Breast epithelium (tissue), 4 donors: Measurements from ENCODE around the gene TPRX2. TPM values are rescaled to one million over a fixed set of nuclear protein-coding genes. Genes with fewer than 3 reads are reported as not detected.

Experiments
- DNase-seq, 2 donors: peaks; one replicate each; pipeline ENCODE4 v3.0.0-alpha.2; 2019; ENCODE audit warnings: low spot score in 2 of 2
- H3K27ac ChIP-seq, 2 donors: fragments of 200-600 bp; sonication (generic) in 1 of 2; one replicate each; pipeline ENCODE4 v1.5.1; 2016 to 2019; ENCODE audit warnings: mild to moderate bottlenecking in 1 of 2
- H3K27me3 ChIP-seq, 2 donors: fragments of 200-600 bp; sonication (generic) in 1 of 2; one replicate each; pipeline versions ENCODE4 v1.5.1 to v1.6.0; 2017 to 2019; ENCODE audit warnings: control low read depth in 1 of 2, mild to moderate bottlenecking in 1 of 2
- H3K36me3 ChIP-seq: fragments of 200-600 bp; one replicate; pipeline ENCODE4 v1.5.1; 2019
- H3K4me1 ChIP-seq, 2 donors: fragments of 200-600 bp; sonication (generic); one replicate each; pipeline ENCODE4 v1.5.1; 2016 to 2019; ENCODE audit warnings: control low read depth in 1 of 2
- H3K4me3 ChIP-seq, 3 donors: fragments of 200-600 bp; sonication (generic); 1 replicate in 2 of 3; 2 replicates in 1 of 3; pipeline ENCODE4 v1.5.1; 2016 to 2019; ENCODE audit warnings: mild to moderate bottlenecking in 3 of 3, moderate library complexity in 2 of 3
- H3K9me3 ChIP-seq, 2 donors: fragments of 200-600 bp; sonication (generic) in 1 of 2; one replicate each; pipeline ENCODE4 v1.5.1; 2016 to 2019; ENCODE audit warnings: control low read depth in 1 of 2
- POLR2A ChIP-seq: fragments of 450-650 bp; IDR thresholded peaks from one replicate; pipeline ENCODE4 v1.6.1; 2016; ENCODE audit warnings: antibody characterized with exemption, mild to moderate bottlenecking, moderate library complexity
- POLR2AphosphoS5 ChIP-seq, 3 donors: sonication (generic); formaldehyde crosslinking; IDR thresholded peaks; one replicate each; pipeline ENCODE4 v1.6.1; 2017; ENCODE audit warnings: antibody characterized with exemption in 3 of 3
- intact Hi-C: fragments of 100-400 bp; cut with DNase I; formaldehyde crosslinking; loops from one replicate; pipeline ENCODE4 v1.15.1; 2023; ENCODE audit warnings: low total_unique reads
- total RNA-seq, 3 donors: library from RNA; depleted of rRNA; stranded (reverse); fragments of >200 nt; gene quantifications; one replicate each; pipeline ENCODE4 v1.1.0, GENCODE V29; 2016
- TF ChIP-seq, protein P1 (sequence below), 3 donors: fragments of 450-650 bp; IDR thresholded peaks; one replicate each; pipeline ENCODE4 v1.5.1; 2016 to 2017; ENCODE audit warnings: antibody characterized with exemption in 3 of 3, mild to moderate bottlenecking in 3 of 3, moderate library complexity in 3 of 3

TPRX2 gene
- total RNA-seq, 3 donors from 2014 or later: not detected

DNA sequence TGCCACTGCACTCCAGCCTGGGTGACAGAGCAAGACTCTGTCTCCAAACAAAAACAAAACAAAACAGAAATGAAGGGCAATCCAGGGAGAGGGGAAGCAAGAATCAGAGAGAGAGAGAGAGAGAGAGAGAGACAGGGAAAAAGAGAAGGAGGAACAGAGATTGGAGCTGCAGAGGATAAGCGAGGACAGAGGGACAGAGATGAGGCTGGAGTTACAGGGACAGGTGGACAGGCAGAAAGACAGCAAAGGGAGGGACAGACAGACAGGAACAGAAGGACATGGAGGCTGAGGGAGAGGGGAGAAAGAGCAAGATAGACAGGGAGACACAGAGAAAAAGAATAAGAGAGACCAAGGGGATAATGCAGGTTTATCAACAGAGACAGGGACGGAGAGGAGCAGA, 38.6 kb upstream of the TPRX2 start:
- intact Hi-C loops: no loop called here
- H3K9me3 ChIP-seq: no peaks in the 10 kb centered on the region
- no peaks in the 10 kb centered on the region for H3K36me3 ChIP-seq
- H3K4me3 ChIP-seq: no peak overlapping the region
- no peak overlapping the region for H3K27ac ChIP-seq
- no peak for DNase-seq
- peaks cover 0 to 21% of the 10 kb centered on the region in 2 donors for H3K27me3 ChIP-seq
- TF ChIP-seq, protein P1, sequence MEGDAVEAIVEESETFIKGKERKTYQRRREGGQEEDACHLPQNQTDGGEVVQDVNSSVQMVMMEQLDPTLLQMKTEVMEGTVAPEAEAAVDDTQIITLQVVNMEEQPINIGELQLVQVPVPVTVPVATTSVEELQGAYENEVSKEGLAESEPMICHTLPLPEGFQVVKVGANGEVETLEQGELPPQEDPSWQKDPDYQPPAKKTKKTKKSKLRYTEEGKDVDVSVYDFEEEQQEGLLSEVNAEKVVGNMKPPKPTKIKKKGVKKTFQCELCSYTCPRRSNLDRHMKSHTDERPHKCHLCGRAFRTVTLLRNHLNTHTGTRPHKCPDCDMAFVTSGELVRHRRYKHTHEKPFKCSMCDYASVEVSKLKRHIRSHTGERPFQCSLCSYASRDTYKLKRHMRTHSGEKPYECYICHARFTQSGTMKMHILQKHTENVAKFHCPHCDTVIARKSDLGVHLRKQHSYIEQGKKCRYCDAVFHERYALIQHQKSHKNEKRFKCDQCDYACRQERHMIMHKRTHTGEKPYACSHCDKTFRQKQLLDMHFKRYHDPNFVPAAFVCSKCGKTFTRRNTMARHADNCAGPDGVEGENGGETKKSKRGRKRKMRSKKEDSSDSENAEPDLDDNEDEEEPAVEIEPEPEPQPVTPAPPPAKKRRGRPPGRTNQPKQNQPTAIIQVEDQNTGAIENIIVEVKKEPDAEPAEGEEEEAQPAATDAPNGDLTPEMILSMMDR (IDR thresholded peaks at IDR 0.05): no peak
- TF ChIP-seq POLR2A (no peak), POLR2AphosphoS5 (IDR thresholded peaks at IDR 0.05) (no peak)
- no peaks in the 10 kb centered on the region for H3K4me1 ChIP-seq

DNA sequence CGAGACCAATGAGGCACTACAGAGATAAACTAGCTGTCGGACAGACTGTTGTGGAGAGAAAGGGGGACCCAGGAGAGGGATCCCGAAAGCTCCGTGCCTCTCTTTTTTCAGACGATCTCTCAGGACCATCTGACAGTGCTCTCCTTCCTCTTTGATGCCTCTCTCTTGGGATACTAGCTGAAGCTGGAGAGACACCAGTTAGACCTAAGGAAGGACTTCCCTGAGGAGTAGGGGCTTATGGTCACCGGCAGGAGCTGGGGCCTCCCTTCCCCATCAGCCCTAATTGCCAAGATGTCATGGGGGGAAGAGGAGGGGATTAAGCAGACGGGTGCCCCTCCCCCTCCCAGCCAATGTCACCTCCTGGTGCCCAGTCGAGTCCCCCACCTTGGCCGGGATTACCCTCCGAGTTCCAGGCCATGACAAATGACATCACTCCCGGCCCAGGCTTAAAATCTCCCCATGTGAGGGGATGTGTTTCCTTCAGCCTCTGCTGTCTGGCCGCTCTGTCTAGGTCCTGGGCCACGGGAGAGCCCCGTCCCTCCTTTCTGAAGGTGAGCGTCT, 37.5 kb upstream of the TPRX2 start, which contains the start of gene CRX:
Gene CRX, plus strand, starts transcription at position 478 of the 561 bp plus-strand sequence. CDS start 12,507 bp downstream, outside the sequence.
- Histone ChIP-seq H3K4me3 (no peak within 1 kb of the TSS), H3K4me1 (no peaks in the 10 kb centered on the region), H3K9me3 (peaks cover 0 to under 1% of the 10 kb centered on the region in 2 donors), H3K36me3 (no peaks in the 10 kb centered on the region), H3K27ac (no peak within 1 kb of the TSS), H3K27me3 (peaks cover 0 to 21% of the 10 kb centered on the region in 2 donors)
- intact Hi-C loops: no loop called here
- TF ChIP-seq POLR2A: no peak
- TF ChIP-seq, protein P1 (IDR thresholded peaks at IDR 0.05): no peak
- no peak for TF ChIP-seq POLR2AphosphoS5 (IDR thresholded peaks at IDR 0.05)
- no peak for DNase-seq

DNA sequence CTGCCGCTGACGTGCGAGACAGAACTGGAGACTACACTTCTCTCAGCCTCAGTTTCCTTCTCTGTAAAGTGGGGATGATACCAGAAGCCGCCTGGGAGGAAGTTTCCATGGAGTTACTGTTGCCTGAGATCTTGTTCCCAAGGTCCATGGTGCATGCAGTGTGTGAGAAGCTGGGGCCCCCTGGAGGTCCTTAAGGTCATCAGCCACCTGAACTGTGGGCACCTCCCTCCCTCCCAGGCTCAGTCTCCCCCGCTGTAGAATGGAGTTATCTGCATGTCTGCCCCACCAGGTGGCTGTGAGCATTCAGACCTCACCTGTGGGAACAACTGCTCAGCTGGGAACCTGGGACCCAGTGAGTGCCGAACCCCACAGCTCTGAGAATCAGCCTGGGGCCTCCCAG, 34.6 kb upstream of the TPRX2 start:
- TF ChIP-seq POLR2AphosphoS5 (IDR thresholded peaks at IDR 0.05): no peak
- no peak for TF ChIP-seq POLR2A
- TF ChIP-seq, protein P1 (IDR thresholded peaks at IDR 0.05): no peak
- no peak for DNase-seq
- Histone ChIP-seq H3K9me3 (peaks cover 4 to 6% of the 10 kb centered on the region in 2 donors), H3K4me1 (no peaks in the 10 kb centered on the region), H3K27ac (no peak overlapping the region), H3K36me3 (no peaks in the 10 kb centered on the region), H3K27me3 (peaks cover 0 to 17% of the 10 kb centered on the region in 2 donors), H3K4me3 (no peak overlapping the region)
- intact Hi-C loops: no loop called here

DNA sequence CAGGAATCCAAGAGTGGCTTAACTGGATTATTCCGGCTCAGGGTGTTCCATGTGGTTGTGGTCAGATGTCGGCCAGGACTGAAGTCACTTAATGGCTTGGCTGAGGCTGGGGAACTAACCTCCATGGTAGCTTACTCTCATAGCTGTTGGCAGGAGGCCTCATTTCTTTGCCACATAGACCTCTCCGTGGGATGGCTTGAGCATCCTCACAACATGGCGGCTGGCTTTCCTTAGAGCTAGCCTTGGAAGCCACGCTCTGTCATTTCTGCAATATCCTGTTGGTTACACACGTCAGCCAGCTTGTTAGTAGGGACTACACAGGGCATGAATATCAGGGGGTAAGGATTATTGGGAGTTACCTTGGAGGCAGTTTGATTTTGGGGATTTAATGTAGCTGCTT, 32.2 kb upstream of the TPRX2 start:
- H3K9me3 ChIP-seq: peaks cover 4 to 6% of the 10 kb centered on the region in 2 donors
- no peaks in the 10 kb centered on the region for H3K36me3 ChIP-seq
- H3K27ac ChIP-seq: no peak overlapping the region
- H3K4me1 ChIP-seq: no peaks in the 10 kb centered on the region
- TF ChIP-seq POLR2A (no peak), POLR2AphosphoS5 (IDR thresholded peaks at IDR 0.05) (no peak)
- TF ChIP-seq, protein P1 (IDR thresholded peaks at IDR 0.05): no peak
- H3K27me3 ChIP-seq: no peaks in the 10 kb centered on the region
- no peak overlapping the region for H3K4me3 ChIP-seq
- intact Hi-C loops: no loop called here
- DNase-seq: no peak

DNA sequence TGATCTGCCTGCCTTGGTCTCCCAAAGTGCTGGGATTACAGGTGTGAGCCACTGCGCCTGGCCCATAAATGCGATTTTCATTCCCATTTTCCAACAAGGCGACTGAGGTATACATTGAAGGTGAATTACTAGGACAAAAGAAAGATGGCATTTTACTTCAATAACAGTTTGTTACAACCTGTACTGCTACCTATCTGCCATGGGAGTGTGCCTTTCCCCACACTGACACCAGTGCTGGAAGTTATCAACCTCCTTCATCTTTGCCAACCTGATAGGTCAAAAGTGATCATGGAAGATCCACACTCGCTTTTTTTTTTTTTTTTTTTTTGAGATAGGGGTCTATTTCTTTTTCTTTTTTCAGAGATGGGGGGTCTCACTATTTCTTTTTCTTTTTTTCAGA, 26.3 kb upstream of the TPRX2 start:
- intact Hi-C loops: no loop called here
- Histone ChIP-seq H3K27me3 (no peaks in the 10 kb centered on the region), H3K36me3 (no peaks in the 10 kb centered on the region), H3K4me3 (no peak overlapping the region), H3K27ac (no peak overlapping the region), H3K4me1 (no peaks in the 10 kb centered on the region), H3K9me3 (no peaks in the 10 kb centered on the region)
- TF ChIP-seq POLR2AphosphoS5 (IDR thresholded peaks at IDR 0.05): no peak
- TF ChIP-seq, protein P1 (IDR thresholded peaks at IDR 0.05): no peak
- no peak for TF ChIP-seq POLR2A
- no peak for DNase-seq
